GM23338 (cell line): ENCODE data around the gene DTNB. TPM values are rescaled to one million over a fixed set of nuclear protein-coding genes. Genes with fewer than 3 reads are reported as not detected.

Experiments used
- ATAC-seq: fragments of 200-7000 bp; cut with Tn5 transposase; 3 replicates; pipeline ENCODE4 v1.9.1; 2020
- DNase-seq: peaks from one replicate; pipeline ENCODE4 v3.0.0-alpha.2; 2015; ENCODE audit warnings: low spot score
- H2AFZ ChIP-seq: fragments of 200-600 bp; sonication (generic); 2 replicates; pipeline ENCODE4 v1.8.0; 2016; ENCODE audit warnings: antibody characterized with exemption, mild to moderate bottlenecking, moderate library complexity
- H3F3A ChIP-seq: fragments of 200-600 bp; sonication (generic); replicated peaks from 2 replicates; pipeline ENCODE4 v1.8.0; 2017; ENCODE audit warnings: antibody characterized with exemption, mixed run types, low read depth
- H3K27ac ChIP-seq: fragments of 200-600 bp; sonication (generic); 2 replicates; pipeline ENCODE4 v1.6.1; 2016; ENCODE audit warnings: low read depth
- H3K27me3 ChIP-seq: fragments of 200-600 bp; sonication (generic); 2 replicates; pipeline ENCODE4 v1.8.0; 2016; ENCODE audit warnings: mild to moderate bottlenecking, mixed run types, moderate library complexity; ENCODE audit not compliant: insufficient read depth
- H3K36me3 ChIP-seq: fragments of 200-600 bp; sonication (generic); 2 replicates; pipeline ENCODE4 v1.8.0; 2016; ENCODE audit warnings: mild to moderate bottlenecking; ENCODE audit not compliant: insufficient read depth
- H3K4me1 ChIP-seq: fragments of 200-600 bp; sonication (generic); 2 replicates; pipeline ENCODE4 v1.8.0; 2016; ENCODE audit warnings: mild to moderate bottlenecking, moderate library complexity; ENCODE audit not compliant: insufficient read depth
- H3K4me2 ChIP-seq: fragments of 200-600 bp; sonication (generic); 2 replicates; pipeline ENCODE4 v1.7.1; 2017; ENCODE audit warnings: mixed run types
- H3K4me3 ChIP-seq: fragments of 200-600 bp; sonication (generic); 2 replicates; pipeline ENCODE4 v1.6.1; 2016; ENCODE audit warnings: mixed run types
- H3K79me2 ChIP-seq: fragments of 200-600 bp; sonication (generic); replicated peaks from 2 replicates; pipeline ENCODE4 v1.8.0; 2017; ENCODE audit warnings: mild to moderate bottlenecking; ENCODE audit not compliant: insufficient read depth
- H3K9me2 ChIP-seq: fragments of 200-600 bp; sonication (generic); 2 replicates; pipeline ENCODE4 v1.8.0; 2017; ENCODE audit not compliant: insufficient read depth
- H4K20me1 ChIP-seq: fragments of 200-600 bp; sonication (generic); replicated peaks from 2 replicates; pipeline ENCODE4 v1.8.0; 2017; ENCODE audit warnings: mild to moderate bottlenecking; ENCODE audit not compliant: insufficient read depth
- H3K27ac Mint-ChIP-seq: 2 replicates; pipeline ENCODE4 v1.8.0; 2020; ENCODE audit warnings: inconsistent platforms, mild to moderate bottlenecking, moderate library complexity, mixed read lengths
- H3K27me3 Mint-ChIP-seq: 3 replicates; pipeline ENCODE4 v1.8.0; 2022; ENCODE audit warnings: low read depth, mild to moderate bottlenecking, moderate library complexity, mixed read lengths, inconsistent platforms; ENCODE audit not compliant: insufficient read depth, poor library complexity
- H3K36me3 Mint-ChIP-seq: 3 replicates; pipeline ENCODE4 v1.8.0; 2021; ENCODE audit warnings: low read depth, mild to moderate bottlenecking, inconsistent platforms, moderate library complexity, mixed read lengths
- H3K4me1 Mint-ChIP-seq: 3 replicates; pipeline ENCODE4 v1.8.0; 2020; ENCODE audit warnings: mild to moderate bottlenecking, inconsistent platforms, mixed read lengths
- H3K4me3 Mint-ChIP-seq: 3 replicates; pipeline ENCODE4 v1.8.0; 2021; ENCODE audit warnings: moderate library complexity, mild to moderate bottlenecking, inconsistent platforms, mixed read lengths
- H3K9me3 Mint-ChIP-seq: 3 replicates; pipeline ENCODE4 v1.8.0; 2020; ENCODE audit warnings: moderate library complexity, mild to moderate bottlenecking, inconsistent platforms, mixed read lengths
- CREB1 ChIP-seq: fragments of 250-450 bp; sonication (Bioruptor Pico); IDR thresholded peaks from 2 replicates; pipeline ENCODE4 v1.5.0; 2020; ENCODE audit warnings: low read depth, mild to moderate bottlenecking, moderate library complexity
- EZH2 ChIP-seq: fragments of 200-600 bp; sonication (generic); IDR thresholded peaks from one replicate; pipeline ENCODE4 v1.8.0; 2017; ENCODE audit warnings: antibody characterized with exemption, mild to moderate bottlenecking, low read depth; ENCODE audit not compliant: unreplicated experiment
- EZH2phosphoT487 ChIP-seq: fragments of 200-600 bp; sonication (generic); IDR thresholded peaks from one replicate; pipeline ENCODE4 v1.8.1; 2018; ENCODE audit warnings: antibody characterized with exemption; ENCODE audit not compliant: unreplicated experiment
- JUNB ChIP-seq: IDR thresholded peaks from one replicate; pipeline ENCODE4 v1.6.1; 2016; ENCODE audit warnings: antibody characterized with exemption; ENCODE audit not compliant: unreplicated experiment
- NANOG ChIP-seq: IDR thresholded peaks from 2 replicates; pipeline ENCODE4 v1.6.1; 2016; ENCODE audit warnings: antibody characterized with exemption, borderline replicate concordance
- POLR2AphosphoS5 ChIP-seq: IDR thresholded peaks from 2 replicates; pipeline ENCODE4 v1.6.1; 2016; ENCODE audit warnings: antibody characterized with exemption, low read depth
- REST ChIP-seq: IDR thresholded peaks from one replicate; pipeline ENCODE4 v1.6.1; 2018; ENCODE audit warnings: antibody characterized with exemption; ENCODE audit not compliant: unreplicated experiment
- STAT1 ChIP-seq: IDR thresholded peaks from one replicate; pipeline ENCODE4 v1.6.1; 2016; ENCODE audit warnings: antibody characterized with exemption; ENCODE audit not compliant: unreplicated experiment
- ZNF114 ChIP-seq: fragments of 250-450 bp; sonication (Bioruptor Pico); IDR thresholded peaks from 2 replicates; pipeline ENCODE4 v1.5.0; 2020; ENCODE audit warnings: mild to moderate bottlenecking, moderate library complexity
- ZNF331 ChIP-seq: fragments of 250-450 bp; sonication (Bioruptor Pico); IDR thresholded peaks from 2 replicates; pipeline ENCODE4 v1.5.0; 2020; ENCODE audit warnings: low read depth, mild to moderate bottlenecking, moderate library complexity
- ZNF462 ChIP-seq: fragments of 250-450 bp; sonication (Bioruptor Pico); IDR thresholded peaks from 2 replicates; pipeline ENCODE4 v1.5.0; 2020; ENCODE audit warnings: mild to moderate bottlenecking, moderate library complexity
- polyA plus RNA-seq: library from polyadenylated mRNA; unstranded; fragments of >200 nt; fragmentation: Nextera tagmentation; extraction: Ambion mirVana; gene quantifications from 2 replicates; pipeline ENCODE4 v1.2.1, GENCODE V29; 2016
- total RNA-seq: library from RNA; depleted of rRNA; stranded (reverse); fragments of >200 nt; shearing (Covaris generic); gene quantifications from 2 replicates; pipeline ENCODE4 v1.2.3, GENCODE V29; 2014
- TF ChIP-seq, protein P1 (sequence below): IDR thresholded peaks from 2 replicates; pipeline ENCODE4 v1.6.1; 2016; ENCODE audit warnings: antibody characterized with exemption
- TF ChIP-seq, protein P2 (sequence below), 2 experiments: fragments of 200-600 bp in 1 of 2; sonication (generic) in 1 of 2; conservative IDR thresholded peaks; 2 replicates each; pipeline versions ENCODE4 v1.5.1 to v1.6.1; 2016 to 2017; ENCODE audit warnings: antibody characterized with exemption in 2 of 2, low read depth in 2 of 2, mild to moderate bottlenecking in 2 of 2, moderate library complexity in 1 of 2

The DTNB gene
- total and polyA plus RNA-seq, 2 experiments from 2014 or later, result 22.1 to 29.4 TPM

GRCh38 chr2:25655316-25655715, 18.1 kb downstream of the DTNB start:
- Histone ChIP-seq H3K79me2 (peaks cover 64% of the 10 kb centered on the region), H3K4me2 (no peak overlapping the region), H2AFZ (no peak overlapping the region), H3K27ac (no peak overlapping the region), H4K20me1 (peaks cover 6% of the 10 kb centered on the region; the same call in 1 of the 2 replicates), H3F3A (no peaks in the 10 kb centered on the region), H3K27me3 (no peaks in the 10 kb centered on the region), H3K4me1 (no peaks in the 10 kb centered on the region), H3K4me3 (no peak overlapping the region), H3K36me3 (no peaks in the 10 kb centered on the region), H3K9me2 (no peaks in the 10 kb centered on the region)
- no peak overlapping the region for H3K4me3 Mint-ChIP-seq
- DNase-seq, result no peak
- H3K36me3 Mint-ChIP-seq, result 0 out of 3 replicates have a peak, but pooled peaks cover under 1% of the 10 kb centered on the region
- H3K4me1 Mint-ChIP-seq, result no peaks in the 10 kb centered on the region; the same call in 2 of the 3 replicates
- no peak overlapping the region for H3K27ac Mint-ChIP-seq
- no peaks in the 10 kb centered on the region for H3K9me3 Mint-ChIP-seq
- TF ChIP-seq ZNF331 (CRISPR knock-in tag) (no peak), NANOG (no peak), JUNB (no peak), STAT1 (no peak), ZNF114 (no peak), EZH2 (no peak), POLR2AphosphoS5 (no peak), EZH2phosphoT487 (no peak), CREB1 (no peak), REST (no peak), ZNF462 (CRISPR knock-in tag) (no peak)
- TF ChIP-seq, protein P1, sequence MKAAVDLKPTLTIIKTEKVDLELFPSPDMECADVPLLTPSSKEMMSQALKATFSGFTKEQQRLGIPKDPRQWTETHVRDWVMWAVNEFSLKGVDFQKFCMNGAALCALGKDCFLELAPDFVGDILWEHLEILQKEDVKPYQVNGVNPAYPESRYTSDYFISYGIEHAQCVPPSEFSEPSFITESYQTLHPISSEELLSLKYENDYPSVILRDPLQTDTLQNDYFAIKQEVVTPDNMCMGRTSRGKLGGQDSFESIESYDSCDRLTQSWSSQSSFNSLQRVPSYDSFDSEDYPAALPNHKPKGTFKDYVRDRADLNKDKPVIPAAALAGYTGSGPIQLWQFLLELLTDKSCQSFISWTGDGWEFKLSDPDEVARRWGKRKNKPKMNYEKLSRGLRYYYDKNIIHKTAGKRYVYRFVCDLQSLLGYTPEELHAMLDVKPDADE, result no peak
- TF ChIP-seq, protein P2, sequence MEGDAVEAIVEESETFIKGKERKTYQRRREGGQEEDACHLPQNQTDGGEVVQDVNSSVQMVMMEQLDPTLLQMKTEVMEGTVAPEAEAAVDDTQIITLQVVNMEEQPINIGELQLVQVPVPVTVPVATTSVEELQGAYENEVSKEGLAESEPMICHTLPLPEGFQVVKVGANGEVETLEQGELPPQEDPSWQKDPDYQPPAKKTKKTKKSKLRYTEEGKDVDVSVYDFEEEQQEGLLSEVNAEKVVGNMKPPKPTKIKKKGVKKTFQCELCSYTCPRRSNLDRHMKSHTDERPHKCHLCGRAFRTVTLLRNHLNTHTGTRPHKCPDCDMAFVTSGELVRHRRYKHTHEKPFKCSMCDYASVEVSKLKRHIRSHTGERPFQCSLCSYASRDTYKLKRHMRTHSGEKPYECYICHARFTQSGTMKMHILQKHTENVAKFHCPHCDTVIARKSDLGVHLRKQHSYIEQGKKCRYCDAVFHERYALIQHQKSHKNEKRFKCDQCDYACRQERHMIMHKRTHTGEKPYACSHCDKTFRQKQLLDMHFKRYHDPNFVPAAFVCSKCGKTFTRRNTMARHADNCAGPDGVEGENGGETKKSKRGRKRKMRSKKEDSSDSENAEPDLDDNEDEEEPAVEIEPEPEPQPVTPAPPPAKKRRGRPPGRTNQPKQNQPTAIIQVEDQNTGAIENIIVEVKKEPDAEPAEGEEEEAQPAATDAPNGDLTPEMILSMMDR (conservative IDR thresholded peaks at IDR 0.05; ENCODE audit: low read depth in 2 of 2), result no peak
- no peak for ATAC-seq
- H3K27me3 Mint-ChIP-seq, result no peaks in the 10 kb centered on the region
